ENCODE data around the gene RTL3.

The RTL3 gene

DNA sequence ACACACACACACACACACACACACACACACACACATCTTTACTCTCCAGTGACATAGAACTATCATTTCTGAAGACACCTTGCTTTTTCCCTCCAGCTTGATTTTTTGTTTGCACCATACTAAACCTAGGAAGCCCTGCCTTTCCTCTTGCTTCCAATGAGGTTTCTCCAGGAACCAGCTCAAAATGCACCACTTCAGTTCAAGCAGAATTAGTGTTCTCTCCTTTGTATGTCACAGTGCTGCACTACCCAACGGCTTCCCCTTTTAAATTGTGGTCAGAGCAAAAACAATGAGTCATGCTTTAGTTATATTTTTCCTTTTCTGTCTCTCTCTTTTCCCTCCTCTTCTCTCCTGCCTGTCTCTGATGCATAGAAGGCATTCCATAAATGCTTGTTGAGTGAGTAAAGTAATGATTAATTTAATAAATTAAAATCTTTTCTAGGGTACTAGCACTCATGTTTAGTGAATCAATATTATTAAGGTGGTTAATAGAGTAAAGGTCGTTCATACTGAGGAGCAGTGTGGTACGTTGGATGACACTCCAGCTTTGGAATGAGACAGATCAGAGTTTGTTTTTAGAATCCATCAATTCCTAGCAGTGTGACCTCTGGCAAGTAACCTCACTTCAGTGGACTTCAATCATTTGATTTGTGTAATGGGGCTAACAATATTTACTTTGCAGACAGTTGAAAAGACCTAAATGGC lies 5.9 kb downstream of the RTL3 start:
- Histone ChIP-seq H3K27me3 (ENCODE audit: insufficient read depth, low read length) (no peaks in the 10 kb centered on the region), H2AK5ac (ENCODE audit: low read length) (no peak overlapping the region), H2BK5ac (ENCODE audit: low read depth, low read length, poor library complexity) (no peak overlapping the region), H3K4me3 (ENCODE audit: low read depth, low read length) (no peak overlapping the region), H3K36me3 (ENCODE audit: control insufficient read depth in 1 of 2, insufficient read depth in 2 of 2, low read length in 2 of 2) (no peaks in the 10 kb centered on the region), H3K23ac (ENCODE audit: low read length) (no peak overlapping the region), H4K91ac (ENCODE audit: low read depth, low read length) (no peak overlapping the region), H4K12ac (ENCODE audit: low read depth, low read length) (no peak overlapping the region), H2AFZ (ENCODE audit: insufficient read depth, low read length, poor library complexity) (no peak overlapping the region), H3K14ac (ENCODE audit: low read length) (no peak overlapping the region), H4K8ac (ENCODE audit: low read depth, low read length) (no peak overlapping the region), H2BK120ac (ENCODE audit: insufficient read depth, low read length, poor library complexity) (no peak overlapping the region), H3K79me1 (ENCODE audit: low read length) (no peaks in the 10 kb centered on the region), H3K4me1 (ENCODE audit: control insufficient read depth in 1 of 2, insufficient read depth in 2 of 2, low read length in 2 of 2) (no peaks in the 10 kb centered on the region), H3K9me3 (ENCODE audit: insufficient read depth, low read depth, low read length) (no peaks in the 10 kb centered on the region), H3K9ac (ENCODE audit: low read length) (no peak overlapping the region), H3K4ac (ENCODE audit: low read depth, low read length) (no peak overlapping the region), H3K27ac (ENCODE audit: low read depth, low read length) (peak overlapping the region; percentile 47), H2BK12ac (ENCODE audit: low read length) (no peak overlapping the region), H3K4me2 (ENCODE audit: low read length) (no peak overlapping the region), H3K79me2 (ENCODE audit: control insufficient read depth, insufficient read depth, low read length, poor library complexity) (no peaks in the 10 kb centered on the region), H3K18ac (ENCODE audit: low read length) (no peak overlapping the region)
- no peak for DNase-seq
- no CpG with 5 or more reads among the region's 3 CpGs for WGBS (ENCODE audit: extremely low coverage, insufficient coverage, insufficient read length)

DNA sequence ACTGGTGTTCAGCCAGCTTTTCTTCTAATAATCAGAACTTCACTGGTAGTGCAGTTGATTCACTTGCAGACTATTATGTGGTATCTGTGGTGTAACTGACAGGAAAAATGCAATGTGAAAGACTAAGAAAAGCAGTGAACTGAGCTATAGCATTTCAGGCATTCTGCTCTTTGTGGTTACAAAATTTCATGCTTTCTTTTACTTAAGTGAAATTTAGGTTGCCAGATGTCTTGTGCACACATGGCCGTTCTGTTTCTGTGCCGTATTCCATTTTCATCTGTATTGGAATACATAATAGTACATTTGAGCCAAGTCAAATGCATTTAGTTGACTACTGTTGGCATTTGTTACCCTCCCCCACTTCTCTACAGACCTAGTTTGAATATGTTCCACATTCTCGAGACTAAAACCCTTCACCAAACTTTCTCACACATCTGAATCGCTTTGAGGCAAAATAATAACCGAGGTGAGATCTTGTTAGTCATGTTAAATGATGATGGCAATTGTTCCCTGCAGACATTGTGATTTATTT lies 8.2 kb downstream of the RTL3 start:
- Histone ChIP-seq H3K36me3 (ENCODE audit: control insufficient read depth in 1 of 2, insufficient read depth in 2 of 2, low read length in 2 of 2) (no peaks in the 10 kb centered on the region), H3K79me1 (ENCODE audit: low read length) (no peaks in the 10 kb centered on the region), H2BK12ac (ENCODE audit: low read length) (no peak overlapping the region), H3K27me3 (ENCODE audit: insufficient read depth, low read length) (no peaks in the 10 kb centered on the region), H3K4ac (ENCODE audit: low read depth, low read length) (no peak overlapping the region), H3K4me3 (ENCODE audit: low read depth, low read length) (no peak overlapping the region), H3K4me1 (ENCODE audit: control insufficient read depth in 1 of 2, insufficient read depth in 2 of 2, low read length in 2 of 2) (no peaks in the 10 kb centered on the region), H3K14ac (ENCODE audit: low read length) (no peak overlapping the region), H3K9me3 (ENCODE audit: insufficient read depth, low read depth, low read length) (no peaks in the 10 kb centered on the region), H3K79me2 (ENCODE audit: control insufficient read depth, insufficient read depth, low read length, poor library complexity) (no peaks in the 10 kb centered on the region), H2BK5ac (ENCODE audit: low read depth, low read length, poor library complexity) (no peak overlapping the region), H4K91ac (ENCODE audit: low read depth, low read length) (no peak overlapping the region), H3K9ac (ENCODE audit: low read length) (no peak overlapping the region), H4K12ac (ENCODE audit: low read depth, low read length) (no peak overlapping the region), H2BK120ac (ENCODE audit: insufficient read depth, low read length, poor library complexity) (no peak overlapping the region), H3K27ac (ENCODE audit: low read depth, low read length) (no peak overlapping the region), H3K4me2 (ENCODE audit: low read length) (no peak overlapping the region), H2AK5ac (ENCODE audit: low read length) (no peak overlapping the region), H4K8ac (ENCODE audit: low read depth, low read length) (no peak overlapping the region), H2AFZ (ENCODE audit: insufficient read depth, low read length, poor library complexity) (no peak overlapping the region), H3K23ac (ENCODE audit: low read length) (no peak overlapping the region), H3K18ac (ENCODE audit: low read length) (no peak overlapping the region)
- no peak for DNase-seq
- whole genome bisulfite sequencing (ENCODE audit: extremely low coverage, insufficient coverage, insufficient read length): no CpG with 5 or more reads among the region's 5 CpGs

- Histone ChIP-seq H2BK5ac (ENCODE audit: low read depth, low read length, poor library complexity) (peak overlapping the region; percentile 42), H3K14ac (ENCODE audit: low read length) (peak overlapping the region; percentile 33), H3K18ac (ENCODE audit: low read length) (no peak overlapping the region), H3K4me3 (ENCODE audit: low read depth, low read length) (no peak overlapping the region), H3K79me1 (ENCODE audit: low read length) (peaks cover 6% of the 10 kb centered on the region), H3K27ac (ENCODE audit: low read depth, low read length) (peak overlapping the region; percentile 90), H3K4ac (ENCODE audit: low read depth, low read length) (peak overlapping the region; percentile 49), H3K4me1 (ENCODE audit: control insufficient read depth in 1 of 2, insufficient read depth in 2 of 2, low read length in 2 of 2) (peaks cover 4 to 6% of the 10 kb centered on the region in 2 experiments), H4K91ac (ENCODE audit: low read depth, low read length) (peak overlapping the region; percentile 26), H2BK120ac (ENCODE audit: insufficient read depth, low read length, poor library complexity) (peak overlapping the region; percentile 51), H3K36me3 (ENCODE audit: control insufficient read depth in 1 of 2, insufficient read depth in 2 of 2, low read length in 2 of 2) (no peaks in the 10 kb centered on the region), H2AK5ac (ENCODE audit: low read length) (no peak overlapping the region), H3K9ac (ENCODE audit: low read length) (no peak overlapping the region), H3K79me2 (ENCODE audit: control insufficient read depth, insufficient read depth, low read length, poor library complexity) (no peaks in the 10 kb centered on the region), H2AFZ (ENCODE audit: insufficient read depth, low read length, poor library complexity) (no peak overlapping the region), H3K27me3 (ENCODE audit: insufficient read depth, low read length) (no peaks in the 10 kb centered on the region), H3K23ac (ENCODE audit: low read length) (no peak overlapping the region), H4K12ac (ENCODE audit: low read depth, low read length) (no peak overlapping the region), H2BK12ac (ENCODE audit: low read length) (no peak overlapping the region), H4K8ac (ENCODE audit: low read depth, low read length) (no peak overlapping the region), H3K4me2 (ENCODE audit: low read length) (no peak overlapping the region), H3K9me3 (ENCODE audit: insufficient read depth, low read depth, low read length) (no peaks in the 10 kb centered on the region)
- no CpG with 5 or more reads among the region's 1 CpG for WGBS (ENCODE audit: extremely low coverage, insufficient coverage, insufficient read length)
- DNase-seq: no peak
Observed at GRCh38 chrX:78643874-78644273, 15.3 kb downstream of the RTL3 start.

- H3K18ac ChIP-seq (ENCODE audit: low read length): no peak overlapping the region
- H3K79me2 ChIP-seq (ENCODE audit: control insufficient read depth, insufficient read depth, low read length, poor library complexity): no peaks in the 10 kb centered on the region
- H3K9ac ChIP-seq (ENCODE audit: low read length): no peak overlapping the region
- H3K9me3 ChIP-seq (ENCODE audit: insufficient read depth, low read depth, low read length): no peaks in the 10 kb centered on the region
- H3K4me2 ChIP-seq (ENCODE audit: low read length): no peak overlapping the region
- peak overlapping the region; percentile 42 for H2BK5ac ChIP-seq (ENCODE audit: low read depth, low read length, poor library complexity)
- no CpG with 5 or more reads among the region's 1 CpG for WGBS (ENCODE audit: extremely low coverage, insufficient coverage, insufficient read length)
- DNase-seq: no peak
- H3K4me1 ChIP-seq (ENCODE audit: control insufficient read depth in 1 of 2, insufficient read depth in 2 of 2, low read length in 2 of 2): peaks cover 4 to 6% of the 10 kb centered on the region in 2 experiments
- peak overlapping the region; percentile 58 for H2BK120ac ChIP-seq (ENCODE audit: insufficient read depth, low read length, poor library complexity)
- H3K27ac ChIP-seq (ENCODE audit: low read depth, low read length): peak overlapping the region; percentile 90
- H2AK5ac ChIP-seq (ENCODE audit: low read length): no peak overlapping the region
- no peak overlapping the region for H3K14ac ChIP-seq (ENCODE audit: low read length)
- H3K4me3 ChIP-seq (ENCODE audit: low read depth, low read length): no peak overlapping the region
- no peak overlapping the region for H3K4ac ChIP-seq (ENCODE audit: low read depth, low read length)
- no peak overlapping the region for H4K8ac ChIP-seq (ENCODE audit: low read depth, low read length)
- H3K36me3 ChIP-seq (ENCODE audit: control insufficient read depth in 1 of 2, insufficient read depth in 2 of 2, low read length in 2 of 2): no peaks in the 10 kb centered on the region
- H3K27me3 ChIP-seq (ENCODE audit: insufficient read depth, low read length): no peaks in the 10 kb centered on the region
- H2BK12ac ChIP-seq (ENCODE audit: low read length): peak overlapping the region; percentile 4
- H4K12ac ChIP-seq (ENCODE audit: low read depth, low read length): no peak overlapping the region
- H4K91ac ChIP-seq (ENCODE audit: low read depth, low read length): peak overlapping the region; percentile 28
- H2AFZ ChIP-seq (ENCODE audit: insufficient read depth, low read length, poor library complexity): no peak overlapping the region
- no peak overlapping the region for H3K23ac ChIP-seq (ENCODE audit: low read length)
- H3K79me1 ChIP-seq (ENCODE audit: low read length): peaks cover 6% of the 10 kb centered on the region
Observed at GRCh38 chrX:78643096-78643495, 16.0 kb downstream of the RTL3 start.

All from trophoblast cell (in vitro differentiated cells and primary cell).